Loucy (cell line): Measurements from ENCODE around the gene RFC4.
"Not testable (repeated sequence)": the region's sequence is repeated elsewhere in the genome, so short reads cannot be mapped to it uniquely, and the experiment has no call there.

Source experiments
- H2AFZ ChIP-seq: fragments of 200-600 bp; sonication (generic); 2 replicates; pipeline ENCODE4 v1.6.0; 2016; ENCODE audit warnings: antibody characterized with exemption, mild to moderate bottlenecking, low read length, moderate library complexity
- H3F3A ChIP-seq: fragments of 200-600 bp; 2 replicates; pipeline ENCODE4 v1.6.0; 2016; ENCODE audit warnings: antibody characterized with exemption, low read depth, mild to moderate bottlenecking
- H3K27me3 ChIP-seq: fragments of 200-600 bp; sonication (generic); 2 replicates; pipeline ENCODE4 v1.6.1; 2014; ENCODE audit warnings: low read length, mild to moderate bottlenecking; ENCODE audit not compliant: insufficient read depth, poor library complexity, severe bottlenecking
- H3K36me3 ChIP-seq: fragments of 200-600 bp; sonication (generic); 2 replicates; pipeline ENCODE4 v1.6.1; 2016; ENCODE audit warnings: low read length; ENCODE audit not compliant: insufficient read depth
- H3K4me1 ChIP-seq: fragments of 200-600 bp; sonication (generic); 2 replicates; pipeline ENCODE4 v1.5.1; 2014; ENCODE audit warnings: low read length, mild to moderate bottlenecking; ENCODE audit not compliant: insufficient read depth, poor library complexity, severe bottlenecking
- H3K4me2 ChIP-seq: fragments of 200-600 bp; sonication (generic); 2 replicates; pipeline ENCODE4 v1.6.0; 2014; ENCODE audit warnings: antibody characterized with exemption, low read length, low read depth, mild to moderate bottlenecking; ENCODE audit not compliant: poor library complexity, severe bottlenecking
- H3K4me3 ChIP-seq: fragments of 200-600 bp; sonication (generic); 2 replicates; pipeline ENCODE4 v1.5.1; 2014; ENCODE audit warnings: low read length, mild to moderate bottlenecking, mixed read lengths; ENCODE audit not compliant: poor library complexity, severe bottlenecking
- H3K79me2 ChIP-seq: fragments of 200-600 bp; sonication (generic); 2 replicates; pipeline ENCODE4 v1.6.1; 2014; ENCODE audit warnings: low read length; ENCODE audit not compliant: insufficient read depth
- H3K9ac ChIP-seq: fragments of 200-600 bp; sonication (generic); 2 replicates; pipeline ENCODE4 v1.6.0; 2014; ENCODE audit warnings: mild to moderate bottlenecking, low read depth, low read length, moderate library complexity; ENCODE audit not compliant: poor library complexity, severe bottlenecking
- H3K9me2 ChIP-seq: fragments of 200-600 bp; sonication (generic); replicated peaks from 2 replicates; pipeline ENCODE4 v1.6.1; 2016; ENCODE audit warnings: low read depth, low read length, mixed read lengths
- H3K9me3 ChIP-seq: fragments of 200-600 bp; sonication (generic); 2 replicates; pipeline ENCODE4 v1.6.1; 2014; ENCODE audit warnings: mild to moderate bottlenecking, antibody characterized with exemption, low read length, low read depth; ENCODE audit not compliant: insufficient read depth
- H4K20me1 ChIP-seq: fragments of 200-600 bp; sonication (generic); 2 replicates; pipeline ENCODE4 v1.6.0; 2014; ENCODE audit warnings: antibody characterized with exemption, low read length, mild to moderate bottlenecking; ENCODE audit not compliant: insufficient read depth, poor library complexity, severe bottlenecking
- CTCF ChIP-seq: fragments of 200-600 bp; sonication (generic); conservative IDR thresholded peaks from 2 replicates; pipeline ENCODE4 v1.5.1; 2014; ENCODE audit warnings: mild to moderate bottlenecking, antibody characterized with exemption, low read length
- EZH2phosphoT487 ChIP-seq: fragments of 200-600 bp; IDR thresholded peaks from 2 replicates; pipeline ENCODE4 v1.6.1; 2018; ENCODE audit warnings: antibody characterized with exemption, mild to moderate bottlenecking, moderate library complexity, borderline replicate concordance

RFC4 gene

GRCh38 chr3:186825294-186825821, 19.1 kb upstream of the RFC4 start:
- TF ChIP-seq EZH2phosphoT487, result no peak
- TF ChIP-seq CTCF, result no peak
- Histone ChIP-seq H3K79me2 (no peaks in the 10 kb centered on the region), H3F3A (no peaks in the 10 kb centered on the region), H3K9ac (no peak overlapping the region), H3K27me3 (peaks cover 46% of the 10 kb centered on the region), H3K9me3 (no peaks in the 10 kb centered on the region), H4K20me1 (no peaks in the 10 kb centered on the region), H3K36me3 (no peaks in the 10 kb centered on the region), H2AFZ (no peak overlapping the region), H3K9me2 (no peaks in the 10 kb centered on the region), H3K4me2 (no peak overlapping the region), H3K4me1 (peaks cover 13% of the 10 kb centered on the region), H3K4me3 (no peak overlapping the region)

GRCh38 chr3:186824430-186825139, 18.3 kb upstream of the RFC4 start:
- Histone ChIP-seq H3K9me2 (no peaks in the 10 kb centered on the region), H3K27me3 (peaks cover 39% of the 10 kb centered on the region), H3K9me3 (no peaks in the 10 kb centered on the region), H3K4me1 (peaks cover 13% of the 10 kb centered on the region), H4K20me1 (no peaks in the 10 kb centered on the region), H2AFZ (no peak overlapping the region), H3K4me3 (no peak overlapping the region), H3K9ac (no peak overlapping the region), H3F3A (no peaks in the 10 kb centered on the region), H3K79me2 (no peaks in the 10 kb centered on the region), H3K4me2 (no peak overlapping the region), H3K36me3 (no peaks in the 10 kb centered on the region)
- TF ChIP-seq CTCF (no peak), EZH2phosphoT487 (no peak)

GRCh38 chr3:186823386-186823785, 17.1 kb upstream of the RFC4 start:
- Histone ChIP-seq H3K4me2 (no peak overlapping the region), H3K4me1 (peaks cover 13% of the 10 kb centered on the region)
- TF ChIP-seq EZH2phosphoT487 (no peak), CTCF (no peak)

GRCh38 chr3:186822388-186822759, 16.1 kb upstream of the RFC4 start:
- not testable (repeated sequence) for H3K4me2 ChIP-seq

More at GRCh38 chr3:186823386-186823785, 17.1 kb upstream of the RFC4 start:
- no peaks in the 10 kb centered on the region for H3K9me2 ChIP-seq
- no peak overlapping the region for H3K9ac ChIP-seq
- no peaks in the 10 kb centered on the region for H3F3A ChIP-seq
- H4K20me1 ChIP-seq, result no peaks in the 10 kb centered on the region
- no peaks in the 10 kb centered on the region for H3K9me3 ChIP-seq
- H2AFZ ChIP-seq, result no peak overlapping the region
- peaks cover 27% of the 10 kb centered on the region for H3K27me3 ChIP-seq
- H3K4me3 ChIP-seq, result no peak overlapping the region
- no peaks in the 10 kb centered on the region for H3K36me3 ChIP-seq
- no peaks in the 10 kb centered on the region for H3K79me2 ChIP-seq

More at GRCh38 chr3:186822388-186822759, 16.1 kb upstream of the RFC4 start:
- H3K36me3 ChIP-seq, H3K4me3 ChIP-seq, H3K9me3 ChIP-seq, H2AFZ ChIP-seq, H3K9ac ChIP-seq, H3F3A ChIP-seq, H3K9me2 ChIP-seq, H3K4me1 ChIP-seq, H4K20me1 ChIP-seq, H3K79me2 ChIP-seq: not testable (repeated sequence)
- H3K27me3 ChIP-seq, result peaks cover 18% of the 10 kb centered on the region
